Thymus (tissue), 11 donors: ENCODE results near the gene CRYBA4. TPM values are rescaled to one million over a fixed set of nuclear protein-coding genes. Genes with fewer than 3 reads are reported as not detected.
A peak's percentile ranks its signal among the peaks of the same experiment; 100 is the strongest.

ENCODE experiments used
- DNase-seq, 9 donors: peaks; one replicate each; pipeline ENCODE4 v3.0.0-alpha.2; 2013; ENCODE audit warnings: low spot score in 9 of 9, low read depth in 6 of 9, missing footprints in 1 of 9
- H3K27ac ChIP-seq, 2 donors: one replicate each; pipeline ENCODE4 v1.5.1; 2013; ENCODE audit warnings: control low read depth in 1 of 2, low read depth in 1 of 2, low read length in 1 of 2, mild to moderate bottlenecking in 1 of 2, moderate library complexity in 1 of 2
- H3K27me3 ChIP-seq, 2 donors: one replicate each; pipeline ENCODE4 v1.5.1; 2013; ENCODE audit warnings: low read length in 1 of 2; ENCODE audit not compliant: control insufficient read depth in 2 of 2, insufficient read depth in 1 of 2
- H3K36me3 ChIP-seq, 2 donors: one replicate each; pipeline ENCODE4 v1.5.1; 2013; ENCODE audit warnings: low read length in 1 of 2, mild to moderate bottlenecking in 1 of 2, moderate library complexity in 1 of 2; ENCODE audit not compliant: control insufficient read depth in 2 of 2, insufficient read depth in 2 of 2
- H3K4me1 ChIP-seq, 2 donors: one replicate each; pipeline ENCODE4 v1.5.1; 2013; ENCODE audit warnings: low read length in 2 of 2; ENCODE audit not compliant: control insufficient read depth in 2 of 2, insufficient read depth in 2 of 2
- H3K4me3 ChIP-seq, 2 donors: one replicate each; pipeline ENCODE4 v1.5.1; 2013; ENCODE audit warnings: low read length in 2 of 2, control low read depth in 1 of 2, mild to moderate bottlenecking in 1 of 2
- H3K9me3 ChIP-seq, 2 donors: one replicate each; pipeline ENCODE4 v1.5.1; 2013; ENCODE audit warnings: low read length in 1 of 2, mild to moderate bottlenecking in 1 of 2; ENCODE audit not compliant: control insufficient read depth in 2 of 2, insufficient read depth in 1 of 2
- WGBS: extraction: QIAGEN DNeasy Blood & Tissue Kit; methylation state at CpG from one replicate; pipeline ENCODE4 v1.1.7; 2013; 5-methylcytosine and 5-hydroxymethylcytosine counted together
- polyA plus RNA-seq: library from polyadenylated mRNA; stranded (reverse); fragments of 200-250 nt; gene quantifications from one replicate; pipeline ENCODE4 v1.2.3, GENCODE V29; 2013
- total RNA-seq: library from RNA; stranded (reverse); fragments of 120-200 nt; gene quantifications from one replicate; pipeline ENCODE4 v1.2.4, GENCODE V29; 2013
- donor health status: healthy.

CRYBA4 gene
- total and polyA plus RNA-seq, 2 donors: 0.47 to 1.6 TPM

GRCh38 chr22:26632422-26633155 lies 10.8 kb downstream of the CRYBA4 start:
- no peak overlapping the region for H3K4me3 ChIP-seq
- no peaks in the 10 kb centered on the region for H3K36me3 ChIP-seq
- WGBS: 89% methylated on average over 8 of the region's 8 CpGs
- H3K27me3 ChIP-seq: no peaks in the 10 kb centered on the region
- DNase-seq: no peak
- no peak overlapping the region for H3K27ac ChIP-seq
- no peaks in the 10 kb centered on the region for H3K9me3 ChIP-seq
- no peaks in the 10 kb centered on the region for H3K4me1 ChIP-seq

GRCh38 chr22:26634189-26634588 lies 12.4 kb downstream of the CRYBA4 start:
- no peak overlapping the region for H3K27ac ChIP-seq
- 96% methylated on average over 3 of the region's 3 CpGs for WGBS
- DNase-seq: no peak

DNA sequence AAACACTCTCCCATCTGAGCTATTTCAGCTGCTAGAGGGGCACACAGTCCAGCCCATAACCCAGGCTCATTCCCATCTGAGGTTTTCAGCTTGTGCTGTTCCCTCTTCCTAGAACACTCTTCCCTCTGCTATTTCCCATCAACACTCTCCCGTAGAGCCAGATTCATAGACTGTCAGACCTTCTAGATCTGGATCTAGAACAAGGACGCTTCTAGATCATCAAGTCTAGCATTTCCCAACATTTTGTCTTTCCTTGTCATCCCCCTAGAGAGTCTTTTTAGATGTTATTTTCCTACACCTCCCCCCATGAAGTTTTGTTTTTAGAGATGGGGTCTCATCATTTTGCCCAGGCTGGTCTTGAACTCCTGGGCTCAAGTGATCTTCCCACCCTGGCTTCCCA lies 13.4 kb downstream of the CRYBA4 start:
- H3K27ac ChIP-seq: no peak overlapping the region
- H3K27me3 ChIP-seq: no peaks in the 10 kb centered on the region
- H3K36me3 ChIP-seq: no peaks in the 10 kb centered on the region
- no peaks in the 10 kb centered on the region for H3K9me3 ChIP-seq
- no peak overlapping the region for H3K4me3 ChIP-seq
- WGBS: over 99% methylated on average over 2 of the region's 2 CpGs
- no peak for DNase-seq
- no peaks in the 10 kb centered on the region for H3K4me1 ChIP-seq

More at GRCh38 chr22:26634189-26634588, 12.4 kb downstream of the CRYBA4 start:
- no peaks in the 10 kb centered on the region for H3K27me3 ChIP-seq
- H3K4me1 ChIP-seq: no peaks in the 10 kb centered on the region
- no peaks in the 10 kb centered on the region for H3K9me3 ChIP-seq
- no peaks in the 10 kb centered on the region for H3K36me3 ChIP-seq
- no peak overlapping the region for H3K4me3 ChIP-seq

GRCh38 chr22:26636296-26636695 lies 14.5 kb downstream of the CRYBA4 start:
- H3K27me3 ChIP-seq: no peaks in the 10 kb centered on the region
- H3K9me3 ChIP-seq: no peaks in the 10 kb centered on the region
- WGBS: 79% methylated on average over 1 of the region's 1 CpG

DNA sequence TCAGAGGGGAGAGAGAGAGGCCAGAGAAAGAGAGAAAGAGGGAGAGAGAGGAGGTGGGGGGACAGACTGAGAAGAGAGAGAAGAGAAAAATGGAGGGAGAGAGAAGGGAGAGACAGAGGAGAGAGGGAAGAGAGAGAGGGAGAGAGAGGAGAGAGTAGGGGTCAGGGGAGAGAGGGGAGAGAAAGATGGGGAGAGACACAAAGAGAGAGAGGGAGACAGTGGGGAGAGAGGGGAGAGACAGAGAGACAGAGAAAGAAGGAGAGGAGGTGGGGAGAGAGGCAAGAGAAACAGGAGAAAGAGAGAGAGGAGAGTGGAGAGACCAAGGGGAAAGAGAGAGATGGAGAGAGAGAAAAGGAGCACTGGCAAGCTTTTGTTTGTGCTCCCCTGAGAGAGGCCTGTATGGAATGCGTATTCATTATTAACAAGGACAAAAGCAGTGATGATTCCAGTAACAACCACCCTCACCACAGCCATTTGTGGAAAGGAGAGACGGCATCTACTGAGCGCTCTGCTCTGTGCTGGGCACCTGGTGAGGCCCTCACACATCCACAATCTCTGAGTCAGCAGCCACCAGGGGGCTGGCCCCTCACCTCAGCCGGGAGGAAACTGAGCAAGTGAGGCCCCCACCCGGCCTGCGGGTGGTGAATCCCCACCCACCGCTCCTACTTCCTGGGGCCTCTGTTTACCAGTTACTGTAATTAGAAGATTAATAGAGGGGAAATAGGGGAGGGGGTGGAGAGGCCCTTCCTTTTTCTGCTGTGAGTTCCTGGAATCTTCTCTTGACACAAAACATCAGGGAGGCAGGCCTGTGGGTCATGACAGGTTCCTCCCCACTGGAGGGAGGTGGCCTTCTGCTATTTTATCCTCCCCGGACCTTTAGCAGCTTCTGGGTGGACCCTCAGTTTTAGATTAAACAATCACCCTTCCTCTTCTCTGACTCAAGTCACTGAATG lies 21.0 kb downstream of the CRYBA4 start:
- Histone ChIP-seq H3K36me3 (no peaks in the 10 kb centered on the region), H3K27ac (peak overlapping the region; percentile 10 to 62), H3K4me1 (peaks cover 23 to 54% of the 10 kb centered on the region in 2 donors), H3K4me3 (no peak overlapping the region), H3K9me3 (no peaks in the 10 kb centered on the region), H3K27me3 (peaks cover 0 to 3% of the 10 kb centered on the region in 2 donors)
- peak in 5 of 9 donors; percentile 67 to 89 (median 74) for DNase-seq
- WGBS: 17% methylated on average over 8 of the region's 8 CpGs

More at GRCh38 chr22:26636296-26636695, 14.5 kb downstream of the CRYBA4 start:
- no peak for DNase-seq
- Histone ChIP-seq H3K4me1 (no peaks in the 10 kb centered on the region), H3K4me3 (no peak overlapping the region), H3K27ac (no peak overlapping the region), H3K36me3 (no peaks in the 10 kb centered on the region)

DNA sequence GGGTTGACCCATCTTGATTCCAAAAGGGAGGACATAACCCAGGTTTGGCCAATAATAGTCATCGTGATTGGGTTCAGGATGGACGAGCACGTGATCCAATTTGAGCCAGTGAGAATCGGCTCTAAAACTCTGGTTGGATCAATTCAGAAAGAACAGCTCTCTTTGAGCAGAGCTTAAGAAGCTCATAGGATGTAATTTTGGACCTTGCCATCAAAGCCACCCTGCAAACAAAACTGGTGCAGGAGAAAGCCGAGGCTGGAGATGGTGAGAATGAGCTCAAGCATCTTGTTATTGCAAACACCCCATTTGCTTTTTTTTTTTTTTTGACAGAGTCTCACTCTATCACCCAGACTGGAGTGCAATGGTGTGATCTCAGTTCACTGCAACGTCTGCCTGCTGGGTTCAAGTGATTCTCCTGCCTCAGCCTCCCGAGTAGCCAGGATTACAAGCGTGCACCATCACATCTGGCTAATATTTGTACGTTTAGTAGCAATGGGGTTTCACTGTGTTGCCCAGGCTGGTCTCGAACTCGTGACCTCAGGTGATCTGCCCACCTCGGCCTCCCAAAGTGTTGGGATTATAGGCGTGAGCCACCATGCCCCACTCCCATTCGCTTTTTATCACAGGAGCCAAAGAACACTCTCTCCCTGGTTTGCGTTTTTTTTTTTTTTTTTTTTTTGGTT lies 21.8 kb downstream of the CRYBA4 start:
- no peak for DNase-seq
- Histone ChIP-seq H3K9me3 (no peaks in the 10 kb centered on the region), H3K36me3 (no peaks in the 10 kb centered on the region), H3K4me3 (no peak overlapping the region), H3K27ac (peak overlapping the region in 1 of 2 donors; percentile 62), H3K4me1 (peaks cover 30 to 62% of the 10 kb centered on the region in 2 donors), H3K27me3 (peaks cover 0 to 3% of the 10 kb centered on the region in 2 donors)
- WGBS: 94% methylated on average over 15 of the region's 15 CpGs

DNA sequence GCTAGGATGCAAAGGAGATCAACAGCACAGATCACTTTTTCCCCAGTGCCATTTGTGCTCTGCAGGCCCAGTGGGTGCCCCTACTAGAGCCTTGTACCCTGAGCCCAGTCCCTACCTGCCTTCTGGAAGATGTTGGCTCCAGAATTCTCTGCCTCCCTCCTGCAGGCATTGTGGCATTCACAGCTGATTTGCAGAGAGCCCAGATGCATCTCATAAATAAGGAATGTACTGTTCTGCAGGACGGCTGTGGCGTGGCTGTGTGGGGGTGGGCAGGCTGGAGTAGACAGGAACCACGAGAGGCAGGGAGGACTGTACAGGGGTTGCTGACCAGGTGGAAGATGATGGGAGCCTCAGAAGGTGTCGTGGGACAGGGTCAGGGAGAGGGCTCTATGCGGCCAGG lies 24.4 kb downstream of the CRYBA4 start:
- H3K9me3 ChIP-seq: no peaks in the 10 kb centered on the region
- WGBS: 90% methylated on average over 5 of the region's 5 CpGs
- no peak overlapping the region for H3K4me3 ChIP-seq
- DNase-seq: no peak
- H3K4me1 ChIP-seq: peaks cover 33 to 70% of the 10 kb centered on the region in 2 donors
- H3K36me3 ChIP-seq: no peaks in the 10 kb centered on the region
- H3K27ac ChIP-seq: no peak overlapping the region
- peaks cover 0 to 8% of the 10 kb centered on the region in 2 donors for H3K27me3 ChIP-seq

- peak overlapping the region; percentile 6 to 61 for H3K27ac ChIP-seq
- no peaks in the 10 kb centered on the region for H3K9me3 ChIP-seq
- no peak overlapping the region for H3K4me3 ChIP-seq
- H3K27me3 ChIP-seq: peaks cover 0 to 17% of the 10 kb centered on the region in 2 donors
- peaks cover 24 to 56% of the 10 kb centered on the region in 2 donors for H3K4me1 ChIP-seq
- 15% methylated on average over 17 of the region's 17 CpGs for WGBS
- DNase-seq: peak in 6 of 9 donors; percentile 58 to 87 (median 70)
- no peaks in the 10 kb centered on the region for H3K36me3 ChIP-seq
These were observed 26.3 kb downstream of the CRYBA4 start for GRCh38 chr22:26648011-26648497.
